Loucy (cell line): ENCODE results near the gene MPRIP.

ENCODE experiments used
- EZH2phosphoT487 ChIP-seq: fragments of 200-600 bp; IDR thresholded peaks from 2 replicates; pipeline ENCODE4 v1.6.1; 2018; ENCODE audit warnings: antibody characterized with exemption, mild to moderate bottlenecking, moderate library complexity, borderline replicate concordance
- TF ChIP-seq, protein P1 (sequence below): fragments of 200-600 bp; sonication (generic); conservative IDR thresholded peaks from 2 replicates; pipeline ENCODE4 v1.5.1; 2014; ENCODE audit warnings: mild to moderate bottlenecking, antibody characterized with exemption, low read length

DNA sequence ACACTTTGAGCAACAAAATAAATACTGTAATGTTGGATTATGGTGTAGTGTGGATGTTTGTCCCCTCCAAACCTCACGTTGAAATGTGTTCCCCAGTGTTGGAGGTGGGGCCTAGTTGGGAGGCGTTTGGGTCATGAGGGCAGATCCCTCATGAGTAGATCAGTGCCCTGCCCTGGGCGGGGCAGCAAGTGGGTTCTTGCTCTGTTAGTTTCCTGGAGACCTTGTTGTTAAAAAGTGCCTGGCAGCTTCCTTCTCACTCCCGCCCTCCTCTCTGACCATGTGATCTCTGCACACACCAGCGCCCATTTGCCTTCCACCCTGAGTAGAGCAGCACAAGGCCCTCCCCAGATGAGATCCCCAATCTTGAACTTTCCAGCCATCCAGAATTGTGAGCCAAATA, 67.7 kb downstream of the MPRIP start:
- TF ChIP-seq, protein P1, sequence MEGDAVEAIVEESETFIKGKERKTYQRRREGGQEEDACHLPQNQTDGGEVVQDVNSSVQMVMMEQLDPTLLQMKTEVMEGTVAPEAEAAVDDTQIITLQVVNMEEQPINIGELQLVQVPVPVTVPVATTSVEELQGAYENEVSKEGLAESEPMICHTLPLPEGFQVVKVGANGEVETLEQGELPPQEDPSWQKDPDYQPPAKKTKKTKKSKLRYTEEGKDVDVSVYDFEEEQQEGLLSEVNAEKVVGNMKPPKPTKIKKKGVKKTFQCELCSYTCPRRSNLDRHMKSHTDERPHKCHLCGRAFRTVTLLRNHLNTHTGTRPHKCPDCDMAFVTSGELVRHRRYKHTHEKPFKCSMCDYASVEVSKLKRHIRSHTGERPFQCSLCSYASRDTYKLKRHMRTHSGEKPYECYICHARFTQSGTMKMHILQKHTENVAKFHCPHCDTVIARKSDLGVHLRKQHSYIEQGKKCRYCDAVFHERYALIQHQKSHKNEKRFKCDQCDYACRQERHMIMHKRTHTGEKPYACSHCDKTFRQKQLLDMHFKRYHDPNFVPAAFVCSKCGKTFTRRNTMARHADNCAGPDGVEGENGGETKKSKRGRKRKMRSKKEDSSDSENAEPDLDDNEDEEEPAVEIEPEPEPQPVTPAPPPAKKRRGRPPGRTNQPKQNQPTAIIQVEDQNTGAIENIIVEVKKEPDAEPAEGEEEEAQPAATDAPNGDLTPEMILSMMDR = no peak
- TF ChIP-seq EZH2phosphoT487 = no peak
